MM.1S (cell line): Measurements from ENCODE around the gene GPN3.
"Not testable (repeated sequence)": the region's sequence is repeated elsewhere in the genome, so short reads cannot be mapped to it uniquely, and the experiment has no call there.

Experiments used
- DNase-seq: peaks from one replicate; pipeline ENCODE4 v3.0.0-alpha.2; 2015
- H2AFZ ChIP-seq: fragments of 300-600 bp; sonication (generic); 2 replicates; pipeline ENCODE4 v1.6.0; 2016; ENCODE audit warnings: antibody characterized with exemption, low read length
- H3F3A ChIP-seq: fragments of 300-600 bp; sonication (generic); 2 replicates; pipeline ENCODE4 v1.6.1; 2016; ENCODE audit warnings: mild to moderate bottlenecking, antibody characterized with exemption, low read length, moderate library complexity, mixed read lengths; ENCODE audit not compliant: insufficient read depth
- H3K27ac ChIP-seq: fragments of 300-600 bp; sonication (generic); 2 replicates; pipeline ENCODE4 v1.5.1; 2016; ENCODE audit warnings: mild to moderate bottlenecking, low read length
- H3K27me3 ChIP-seq: fragments of 300-600 bp; sonication (generic); replicated peaks from 2 replicates; pipeline ENCODE4 v1.6.0; 2016; ENCODE audit warnings: low read length; ENCODE audit not compliant: insufficient read depth
- H3K36me3 ChIP-seq: fragments of 300-600 bp; sonication (generic); replicated peaks from 2 replicates; pipeline ENCODE4 v1.6.1; 2016; ENCODE audit warnings: mild to moderate bottlenecking, low read length, mixed read lengths; ENCODE audit not compliant: insufficient read depth
- H3K4me1 ChIP-seq: fragments of 300-600 bp; sonication (generic); 2 replicates; pipeline ENCODE4 v1.6.1; 2016; ENCODE audit warnings: low read length, mixed read lengths
- H3K4me2 ChIP-seq: fragments of 300-600 bp; sonication (generic); 2 replicates; pipeline ENCODE4 v1.6.0; 2016; ENCODE audit warnings: low read depth, low read length
- H3K4me3 ChIP-seq: fragments of 300-600 bp; sonication (generic); 2 replicates; pipeline ENCODE4 v1.5.1; 2016; ENCODE audit warnings: low read length, mixed read lengths
- H3K79me2 ChIP-seq: fragments of 300-600 bp; sonication (generic); 2 replicates; pipeline ENCODE4 v1.6.1; 2016; ENCODE audit warnings: mixed run types, low read length, mixed read lengths
- H3K9ac ChIP-seq: fragments of 300-600 bp; sonication (generic); 2 replicates; pipeline ENCODE4 v1.6.1; 2016; ENCODE audit warnings: low read length, mixed read lengths
- H3K9me2 ChIP-seq: fragments of 300-600 bp; sonication (generic); replicated peaks from 2 replicates; pipeline ENCODE4 v1.6.1; 2016; ENCODE audit warnings: mild to moderate bottlenecking, low read length, mixed read lengths; ENCODE audit not compliant: insufficient read depth
- H3K9me3 ChIP-seq: fragments of 300-600 bp; sonication (generic); replicated peaks from 2 replicates; pipeline ENCODE4 v1.6.1; 2016; ENCODE audit warnings: mild to moderate bottlenecking, low read length, mixed read lengths; ENCODE audit not compliant: insufficient read depth
- H4K20me1 ChIP-seq: fragments of 300-600 bp; sonication (generic); 2 replicates; pipeline ENCODE4 v1.6.1; 2016; ENCODE audit warnings: mild to moderate bottlenecking, low read length, moderate library complexity, mixed read lengths; ENCODE audit not compliant: insufficient read depth
- CTCF ChIP-seq: fragments of 300-600 bp; sonication (generic); IDR thresholded peaks from 2 replicates; pipeline ENCODE4 v1.5.1; 2016; ENCODE audit warnings: antibody characterized with exemption, low read length, mixed read lengths
- EZH2 ChIP-seq: fragments of 300-600 bp; sonication (generic); optimal IDR thresholded peaks from 2 replicates; pipeline ENCODE3; 2017; ENCODE audit warnings: low read depth, mild to moderate bottlenecking, antibody characterized with exemption, low read length, mixed read lengths
- EZH2phosphoT487 ChIP-seq: fragments of 300-600 bp; sonication (generic); IDR thresholded peaks from 2 replicates; pipeline ENCODE4 v1.6.1; 2018; ENCODE audit warnings: antibody characterized with exemption, low read length

Gene GPN3

GRCh38 chr12:110465024-110465423 lies 3.0 kb downstream of the GPN3 start:
- Histone ChIP-seq H2AFZ (no peak overlapping the region), H3K4me3 (no peak overlapping the region), H3K27ac (no peak overlapping the region), H3K36me3 (no peaks in the 10 kb centered on the region), H4K20me1 (no peaks in the 10 kb centered on the region), H3K4me1 (0 out of 2 replicates have a peak, but pooled peaks cover 3% of the 10 kb centered on the region), H3K79me2 (peaks cover 18% of the 10 kb centered on the region), H3K9ac (no peak overlapping the region), H3K9me3 (no peaks in the 10 kb centered on the region), H3F3A (peaks cover 3% of the 10 kb centered on the region; the same call in 1 of the 2 replicates), H3K9me2 (no peaks in the 10 kb centered on the region), H3K4me2 (no peak overlapping the region), H3K27me3 (no peaks in the 10 kb centered on the region)
- no peak for DNase-seq
- TF ChIP-seq EZH2phosphoT487 (no peak), EZH2 (no peak), CTCF (no peak)

GRCh38 chr12:110461189-110461588 lies 6.9 kb downstream of the GPN3 start:
- not testable (repeated sequence) for DNase-seq, H3K9ac ChIP-seq, H3K4me1 ChIP-seq, H3K9me3 ChIP-seq, H4K20me1 ChIP-seq, H3K4me3 ChIP-seq, H3K9me2 ChIP-seq, H2AFZ ChIP-seq, H3K27ac ChIP-seq, H3K4me2 ChIP-seq, H3K27me3 ChIP-seq, H3K36me3 ChIP-seq, H3K79me2 ChIP-seq, H3F3A ChIP-seq

GRCh38 chr12:110458756-110459155 lies 9.3 kb downstream of the GPN3 start:
- Histone ChIP-seq H3K9me3 (no peaks in the 10 kb centered on the region), H3K4me1 (no peaks in the 10 kb centered on the region), H3K36me3 (no peaks in the 10 kb centered on the region), H3K9me2 (no peaks in the 10 kb centered on the region), H3K9ac (no peak overlapping the region), H3K4me3 (no peak overlapping the region), H2AFZ (no peak overlapping the region), H3K79me2 (no peaks in the 10 kb centered on the region), H3F3A (no peaks in the 10 kb centered on the region), H3K4me2 (no peak overlapping the region), H3K27ac (no peak overlapping the region), H4K20me1 (no peaks in the 10 kb centered on the region), H3K27me3 (no peaks in the 10 kb centered on the region)
- DNase-seq = no peak
- TF ChIP-seq CTCF = no peak
- TF ChIP-seq EZH2phosphoT487 = no peak
- no peak for TF ChIP-seq EZH2

GRCh38 chr12:110453569-110454296 lies 14.3 kb downstream of the GPN3 start:
- no peak overlapping the region for H3K27ac ChIP-seq

More at GRCh38 chr12:110453569-110454296, 14.3 kb downstream of the GPN3 start:
- no peaks in the 10 kb centered on the region for H3K4me1 ChIP-seq
- no peak for DNase-seq
- no peaks in the 10 kb centered on the region for H4K20me1 ChIP-seq
- no peaks in the 10 kb centered on the region for H3K9me3 ChIP-seq
- H3K79me2 ChIP-seq = peaks cover 13% of the 10 kb centered on the region
- no peaks in the 10 kb centered on the region for H3K27me3 ChIP-seq
- H3K4me3 ChIP-seq = no peak overlapping the region
- H3K36me3 ChIP-seq = no peaks in the 10 kb centered on the region
- no peak for TF ChIP-seq EZH2phosphoT487
- TF ChIP-seq CTCF = no peak
- no peak for TF ChIP-seq EZH2
- H3F3A ChIP-seq = peaks cover 8% of the 10 kb centered on the region; the same call in 1 of the 2 replicates
- no peaks in the 10 kb centered on the region for H3K9me2 ChIP-seq
- H3K9ac ChIP-seq = no peak overlapping the region
- H2AFZ ChIP-seq = no peak overlapping the region
- H3K4me2 ChIP-seq = no peak overlapping the region
